ENCODE measurements around the gene CYP19A1. TPM values are rescaled to one million over a fixed set of nuclear protein-coding genes. Genes with fewer than 3 reads are reported as not detected.

The CYP19A1 gene
- total and polyA plus RNA-seq, 10 of the 15 experiments (the other 5 are each of a cell fraction or from before 2014, with no cell fraction given): 0.08 to 1.8 (median 0.70) TPM

GRCh38 chr15:51201581-51201980, 136.8 kb downstream of the CYP19A1 start:
- Histone ChIP-seq H3K9me3 (replicated peaks; ENCODE audit: control insufficient read depth, insufficient read depth, low read length) (no peaks in the 10 kb centered on the region), H2AFZ (ENCODE audit: control insufficient read depth, low read depth, low read length) (no peak overlapping the region), H3K4me3 (no peak overlapping the region), H3K79me2 (ENCODE audit: control insufficient read depth, insufficient read depth, low read length) (no peaks in the 10 kb centered on the region), H3K36me3 (ENCODE audit: control insufficient read depth in 2 of 2, insufficient read depth in 2 of 2, low read length in 1 of 2) (no peaks in the 10 kb centered on the region), H3K27me3 (replicated peaks in 1 of 2; ENCODE audit: control insufficient read depth in 2 of 2, insufficient read depth in 2 of 2, low read length in 1 of 2) (peaks cover 0 to 4% of the 10 kb centered on the region in 2 experiments; a peak in 1 of 4 replicates), H3K4me2 (ENCODE audit: control insufficient read depth, insufficient read depth) (no peak overlapping the region), H3K27ac (ENCODE audit: control insufficient read depth, insufficient read depth) (no peak overlapping the region), H3K9ac (ENCODE audit: control insufficient read depth, insufficient read depth, low read length) (no peak overlapping the region), H3K4me1 (ENCODE audit: control insufficient read depth, insufficient read depth, low read length) (no peaks in the 10 kb centered on the region), H4K20me1 (ENCODE audit: control insufficient read depth, insufficient read depth) (no peaks in the 10 kb centered on the region)
- DNase-seq (ENCODE audit: low read depth, low spot score): no peak
- ATAC-seq: no peak
- WGBS (ENCODE audit: insufficient coverage, insufficient replicate concordance, low lambda C conversion rate, missing lambda C conversion rate): 56% methylated on average over 5 of the region's 5 CpGs
- POLR2A ChIA-PET: no interaction called here
- intact Hi-C loops (cut with micrococcal nuclease; ENCODE audit: unreplicated experiment) (no loop called here), in situ Hi-C loops (cut with MboI) (no loop called here)
- FAIRE-seq: no peak
- CTCF ChIA-PET: interaction anchor here (0.8 kb wide), 1 partner anchor 9 kb away, joined by 4 read pairs; no protein-coding TSS in a partner anchor
- RAD21 ChIA-PET (ENCODE audit: unreplicated experiment): no interaction called here
- SMC1A ChIA-PET (ENCODE audit: uncharacterized antibody, unreplicated experiment): no interaction called here
- TF ChIP-seq NRF1 (conservative IDR thresholded peaks at IDR 0.05; ENCODE audit: low read depth, low read length) (no peak), LARP7 (IDR thresholded peaks at IDR 0.05) (no peak), USF2 (IDR thresholded peaks at IDR 0.05; ENCODE audit: borderline replicate concordance, low read depth, low read length) (no peak), RCOR1 (conservative IDR thresholded peaks at IDR 0.05; ENCODE audit: low read depth, low read length) (no peak), BCL11A (IDR thresholded peaks at IDR 0.05; ENCODE audit: low read depth, low read length) (no peak), STAT1 (conservative IDR thresholded peaks at IDR 0.05) (no peak), ZSCAN29 (IDR thresholded peaks at IDR 0.05) (no peak), HSF1 (IDR thresholded peaks at IDR 0.05; ENCODE audit: low read depth, low read length) (no peak), EZH2 (IDR thresholded peaks at IDR 0.05; ENCODE audit: borderline replicate concordance, control insufficient read depth, low read depth, low read length) (no peak)
- no TSS peak for BruUV-seq (replicated peaks)
